Urinary bladder (tissue), 4 donors: ENCODE results near the gene DHRS12. TPM values are rescaled to one million over a fixed set of nuclear protein-coding genes. Genes with fewer than 3 reads are reported as not detected.

Experiments
- DNase-seq: peaks from one replicate; pipeline ENCODE4 v3.0.0-alpha.2; 2015; ENCODE audit errors: extremely low spot score
- H3K27ac ChIP-seq: one replicate; pipeline ENCODE4 v1.5.1; 2013; ENCODE audit warnings: low read depth, mild to moderate bottlenecking, moderate library complexity
- H3K36me3 ChIP-seq: one replicate; pipeline ENCODE4 v1.6.1; 2013; ENCODE audit warnings: mild to moderate bottlenecking, moderate library complexity; ENCODE audit not compliant: insufficient read depth
- H3K4me1 ChIP-seq: one replicate; pipeline ENCODE4 v1.6.1; 2013; ENCODE audit warnings: mild to moderate bottlenecking, moderate library complexity; ENCODE audit not compliant: insufficient read depth
- H3K4me3 ChIP-seq: one replicate; pipeline ENCODE4 v1.5.1; 2013; ENCODE audit warnings: low read depth, low read length
- WGBS: extraction: QIAGEN DNeasy Blood & Tissue Kit; methylation state at CpG from one replicate; pipeline ENCODE4 v1.1.7; 2013; 5-methylcytosine and 5-hydroxymethylcytosine counted together
- polyA plus RNA-seq: library from polyadenylated mRNA; stranded (reverse); fragments of 200-250 nt; gene quantifications from one replicate; pipeline ENCODE4 v1.2.3, GENCODE V29; 2013
- total RNA-seq: library from RNA; depleted of rRNA; stranded (reverse); fragments of >200 nt; gene quantifications from one replicate; pipeline ENCODE4 v1.2.3, GENCODE V29; 2014
- donor health status: healthy with polysubstance abuse.
- donor health status: healthy.

DHRS12 gene
- total and polyA plus RNA-seq, 2 donors: 6.4 to 16.8 TPM

DNA sequence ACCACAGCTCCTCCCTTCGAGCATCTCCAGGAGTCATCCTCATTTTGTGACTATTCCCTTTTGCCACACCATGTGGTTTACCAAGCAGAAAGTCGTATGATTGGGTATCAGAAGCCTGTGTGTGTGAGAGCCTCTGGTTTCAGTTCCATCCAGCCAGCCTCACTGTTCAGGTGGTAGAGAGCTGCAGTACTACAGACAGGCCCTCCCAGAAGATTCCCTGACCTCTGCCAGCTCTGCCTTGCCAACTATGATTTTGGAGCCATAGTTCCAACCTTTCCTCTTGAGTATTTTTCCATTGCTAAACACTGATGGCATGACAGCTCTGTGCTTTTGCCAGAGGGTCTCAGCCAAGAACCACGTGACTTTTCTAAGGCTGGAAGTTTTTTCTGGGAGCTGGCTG, 82.5 kb downstream of the DHRS12 start:
- WGBS: 62% methylated on average over 3 of the region's 3 CpGs
- no peak overlapping the region for H3K27ac ChIP-seq
- H3K4me1 ChIP-seq: no peaks in the 10 kb centered on the region
- H3K36me3 ChIP-seq: no peaks in the 10 kb centered on the region
- H3K4me3 ChIP-seq: no peak overlapping the region
- no peak for DNase-seq

DNA sequence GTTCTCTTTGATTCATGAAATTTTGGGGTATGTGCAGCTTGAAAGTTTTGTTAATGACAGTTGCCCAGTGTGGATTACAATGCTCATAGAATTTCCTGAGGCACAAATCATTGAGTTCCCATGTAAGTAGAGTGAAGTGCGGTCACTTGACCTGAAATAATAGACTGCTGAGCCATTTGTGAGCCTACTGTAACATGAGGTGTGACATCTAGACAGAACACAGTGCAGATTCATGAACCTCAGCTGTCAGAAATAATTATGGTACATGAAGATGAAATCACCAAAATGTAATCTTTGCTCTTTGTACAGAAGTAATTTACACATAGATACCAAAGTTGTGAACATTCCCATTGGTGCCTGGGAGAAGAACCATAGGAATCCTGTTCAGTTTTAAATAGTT, 84.6 kb downstream of the DHRS12 start:
- DNase-seq: no peak
- Histone ChIP-seq H3K4me1 (no peaks in the 10 kb centered on the region), H3K27ac (no peak overlapping the region), H3K4me3 (no peak overlapping the region), H3K36me3 (no peaks in the 10 kb centered on the region)
- WGBS: 99% methylated on average over 1 of the region's 1 CpG

Other genes with a start within 250 kb of the DHRS12 start
- gene WDFY2, start 219.7 kb downstream of the DHRS12 start, total RNA-seq: 14.5 TPM
- 5.2 TPM for gene WDFY2, start 219.7 kb downstream of the DHRS12 start, polyA plus RNA-seq
- gene TMEM272, start 41.0 kb upstream of the DHRS12 start, total RNA-seq: not detected
- gene TMEM272, start 41.0 kb upstream of the DHRS12 start, polyA plus RNA-seq: not detected
- not detected for gene CCDC70, start 57.8 kb upstream of the DHRS12 start, total RNA-seq
- not detected for gene CCDC70, start 57.8 kb upstream of the DHRS12 start, polyA plus RNA-seq
- 6.7 TPM for gene ATP7B, start 207.3 kb upstream of the DHRS12 start, total RNA-seq
- gene ATP7B, start 207.3 kb upstream of the DHRS12 start, polyA plus RNA-seq: 3.0 TPM
- gene ALG11, start 208.2 kb upstream of the DHRS12 start, total RNA-seq: 24.7 TPM
- 9.1 TPM for gene ALG11, start 208.2 kb upstream of the DHRS12 start, polyA plus RNA-seq
- gene UTP14C, start 220.5 kb upstream of the DHRS12 start, total RNA-seq: 29.2 TPM
- gene UTP14C, start 220.5 kb upstream of the DHRS12 start, polyA plus RNA-seq: 10.7 TPM